ENCODE measurements around the gene USP35. TPM values are rescaled to one million over a fixed set of nuclear protein-coding genes. Genes with fewer than 3 reads are reported as not detected.

USP35 gene
- total and polyA plus RNA-seq, 8 donors = 2.2 to 13.0 (median 4.4) TPM

DNA sequence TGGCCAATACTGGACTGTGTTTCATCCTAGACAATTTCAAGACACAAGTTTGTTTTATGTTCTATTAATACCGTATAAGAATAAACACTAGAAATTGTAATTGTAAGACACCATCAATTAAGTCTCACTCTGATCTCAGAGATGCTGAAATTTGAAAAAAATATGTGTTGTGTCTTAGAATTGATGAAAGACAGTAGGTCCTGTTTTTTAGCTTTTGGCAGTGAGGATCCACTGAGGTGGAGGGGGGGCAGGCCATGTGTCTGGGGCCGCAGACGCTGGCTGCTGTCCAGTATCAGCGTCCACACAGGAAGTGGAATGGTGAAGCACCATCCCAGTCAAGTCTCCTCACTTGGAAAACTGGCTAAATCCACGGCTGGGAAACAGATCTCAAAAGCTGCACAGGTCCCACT lies 26.8 kb upstream of the USP35 start:
- no peak for DNase-seq
- Histone ChIP-seq H3K4me1 (no peaks in the 10 kb centered on the region), H3K36me3 (no peaks in the 10 kb centered on the region), H3K27me3 (no peaks in the 10 kb centered on the region), H3K4me3 (no peak overlapping the region), H3K9me3 (no peaks in the 10 kb centered on the region), H3K27ac (no peak overlapping the region)
- intact Hi-C loops (cut with DNase I) = no loop called here
- no peak for FAIRE-seq
- 56 to 72% methylated on average over 5 of the region's 5 CpGs for WGBS, 2 donors
- TF ChIP-seq, protein P1, sequence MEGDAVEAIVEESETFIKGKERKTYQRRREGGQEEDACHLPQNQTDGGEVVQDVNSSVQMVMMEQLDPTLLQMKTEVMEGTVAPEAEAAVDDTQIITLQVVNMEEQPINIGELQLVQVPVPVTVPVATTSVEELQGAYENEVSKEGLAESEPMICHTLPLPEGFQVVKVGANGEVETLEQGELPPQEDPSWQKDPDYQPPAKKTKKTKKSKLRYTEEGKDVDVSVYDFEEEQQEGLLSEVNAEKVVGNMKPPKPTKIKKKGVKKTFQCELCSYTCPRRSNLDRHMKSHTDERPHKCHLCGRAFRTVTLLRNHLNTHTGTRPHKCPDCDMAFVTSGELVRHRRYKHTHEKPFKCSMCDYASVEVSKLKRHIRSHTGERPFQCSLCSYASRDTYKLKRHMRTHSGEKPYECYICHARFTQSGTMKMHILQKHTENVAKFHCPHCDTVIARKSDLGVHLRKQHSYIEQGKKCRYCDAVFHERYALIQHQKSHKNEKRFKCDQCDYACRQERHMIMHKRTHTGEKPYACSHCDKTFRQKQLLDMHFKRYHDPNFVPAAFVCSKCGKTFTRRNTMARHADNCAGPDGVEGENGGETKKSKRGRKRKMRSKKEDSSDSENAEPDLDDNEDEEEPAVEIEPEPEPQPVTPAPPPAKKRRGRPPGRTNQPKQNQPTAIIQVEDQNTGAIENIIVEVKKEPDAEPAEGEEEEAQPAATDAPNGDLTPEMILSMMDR (IDR thresholded peaks at IDR 0.05) = no peak
- ATAC-seq = peak in 1 of 4 donors; percentile 21

DNA sequence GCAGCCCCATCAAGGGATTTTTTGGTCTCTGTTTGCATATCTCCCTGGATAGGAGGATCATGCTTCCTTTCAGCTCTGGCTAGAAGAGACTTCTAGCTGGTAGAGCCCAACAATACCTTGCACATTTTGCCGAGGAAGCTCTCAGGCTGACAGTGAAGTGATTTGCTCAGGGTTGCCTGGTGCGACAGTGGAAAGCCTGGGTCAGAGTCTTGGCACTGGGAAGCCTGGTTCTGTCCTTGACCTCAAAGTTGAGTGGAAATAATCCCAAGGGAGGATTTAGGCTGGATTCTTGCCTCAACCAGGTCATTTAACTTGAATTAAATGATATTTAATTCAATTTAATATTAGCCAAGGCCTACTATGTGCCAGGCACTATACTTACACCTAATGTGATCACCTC lies 24.9 kb upstream of the USP35 start:
- no peak overlapping the region for H3K27ac ChIP-seq
- TF ChIP-seq, protein P1 (IDR thresholded peaks at IDR 0.05) = no peak
- 27 to 34% methylated on average over 2 of the region's 2 CpGs for WGBS, 2 donors
- no peaks in the 10 kb centered on the region for H3K9me3 ChIP-seq
- no peaks in the 10 kb centered on the region for H3K36me3 ChIP-seq
- no peaks in the 10 kb centered on the region for H3K4me1 ChIP-seq
- intact Hi-C loops (cut with DNase I) = no loop called here
- H3K4me3 ChIP-seq = no peak overlapping the region
- H3K27me3 ChIP-seq = no peaks in the 10 kb centered on the region
- ATAC-seq (no peak), DNase-seq (no peak), FAIRE-seq (no peak)

DNA sequence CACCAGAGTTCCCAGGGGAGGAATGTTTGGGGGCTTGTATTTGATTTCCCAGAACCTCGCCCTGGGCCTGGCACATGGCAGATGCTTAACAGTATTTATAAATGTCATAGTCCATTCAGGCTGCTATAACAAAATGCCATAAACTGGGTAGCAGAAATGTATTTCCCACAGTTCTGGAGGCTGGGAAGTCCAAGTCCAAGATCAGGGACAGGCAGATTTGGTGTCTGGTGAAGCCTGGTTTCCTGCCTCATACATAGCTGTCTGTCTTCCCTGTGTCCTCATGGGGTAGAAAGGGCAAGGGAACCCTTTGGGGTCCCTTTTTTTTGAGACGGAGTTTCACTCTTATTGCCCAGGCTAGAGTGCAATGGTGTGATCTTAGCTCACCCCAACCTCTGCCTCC lies 24.2 kb upstream of the USP35 start:
- Histone ChIP-seq H3K36me3 (no peaks in the 10 kb centered on the region), H3K27ac (no peak overlapping the region), H3K9me3 (no peaks in the 10 kb centered on the region), H3K4me3 (no peak overlapping the region), H3K4me1 (no peaks in the 10 kb centered on the region), H3K27me3 (no peaks in the 10 kb centered on the region)
- intact Hi-C loops (cut with DNase I) = no loop called here
- FAIRE-seq = no peak
- ATAC-seq = no peak
- DNase-seq = no peak
- 90 to 97% methylated on average over 2 of the region's 2 CpGs for WGBS, 2 donors
- TF ChIP-seq, protein P1 (IDR thresholded peaks at IDR 0.05) = no peak

DNA sequence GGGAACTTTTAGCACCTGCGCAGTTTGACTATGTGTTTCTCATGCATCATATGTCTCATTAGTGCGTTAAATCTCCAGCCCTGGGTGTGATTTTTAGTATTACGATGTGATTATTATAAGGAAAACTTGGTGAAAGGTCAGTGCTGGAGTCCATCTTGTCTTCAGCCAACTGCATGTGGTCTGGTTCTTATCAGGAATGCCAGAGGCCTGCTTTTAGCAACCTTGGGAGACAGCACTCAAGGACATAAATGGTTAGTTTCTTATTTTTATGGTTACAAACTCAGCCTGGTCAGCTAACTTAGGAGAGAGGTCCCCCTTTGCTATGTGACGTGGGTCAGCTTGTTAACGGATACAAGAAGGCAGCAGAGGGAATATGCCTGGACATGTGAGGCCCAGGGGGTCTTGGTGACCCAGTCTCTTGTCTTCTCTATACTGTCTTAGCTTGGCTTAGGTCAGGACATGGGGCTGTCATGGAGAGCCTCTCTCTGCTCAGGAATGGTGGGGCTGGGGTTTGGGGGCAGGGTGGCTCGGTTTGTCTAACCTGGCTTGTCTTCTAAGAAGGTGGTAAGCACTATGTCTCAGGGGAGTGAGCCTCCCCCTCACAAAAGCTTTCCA lies 21.8 kb upstream of the USP35 start:
- intact Hi-C loops (cut with DNase I) = no loop called here
- no peak for FAIRE-seq
- no peaks in the 10 kb centered on the region for H3K9me3 ChIP-seq
- H3K4me1 ChIP-seq = no peaks in the 10 kb centered on the region
- 84 to 88% methylated on average over 6 of the region's 6 CpGs for WGBS, 2 donors
- no peak for DNase-seq
- no peak overlapping the region for H3K4me3 ChIP-seq
- ATAC-seq = no peak
- no peaks in the 10 kb centered on the region for H3K27me3 ChIP-seq
- TF ChIP-seq, protein P1 (IDR thresholded peaks at IDR 0.05) = no peak
- no peaks in the 10 kb centered on the region for H3K36me3 ChIP-seq
- H3K27ac ChIP-seq = no peak overlapping the region
